Thyroid gland (tissue), 4 donors: Measurements from ENCODE around the gene TUBA3E.
"Not testable (repeated sequence)": the region's sequence is repeated elsewhere in the genome, so short reads cannot be mapped to it uniquely, and the experiment has no call there.

ENCODE experiments used
- POLR2A ChIP-seq, 2 donors: fragments of 450-650 bp; IDR thresholded peaks; one replicate each; pipeline ENCODE4 v1.6.1; 2017; ENCODE audit warnings: antibody characterized with exemption in 2 of 2, mild to moderate bottlenecking in 2 of 2, moderate library complexity in 1 of 2
- TF ChIP-seq, protein P1 (sequence below), 6 experiments: fragments of 200-600 bp in 3 of 6; fragments of 450-650 bp in 3 of 6; sonication (generic) in 3 of 6; IDR thresholded peaks; one replicate each; pipeline ENCODE4 v1.5.1; 2016 to 2019; ENCODE audit warnings: antibody characterized with exemption in 6 of 6, mild to moderate bottlenecking in 2 of 6, inconsistent platforms in 1 of 6, moderate library complexity in 1 of 6

DNA sequence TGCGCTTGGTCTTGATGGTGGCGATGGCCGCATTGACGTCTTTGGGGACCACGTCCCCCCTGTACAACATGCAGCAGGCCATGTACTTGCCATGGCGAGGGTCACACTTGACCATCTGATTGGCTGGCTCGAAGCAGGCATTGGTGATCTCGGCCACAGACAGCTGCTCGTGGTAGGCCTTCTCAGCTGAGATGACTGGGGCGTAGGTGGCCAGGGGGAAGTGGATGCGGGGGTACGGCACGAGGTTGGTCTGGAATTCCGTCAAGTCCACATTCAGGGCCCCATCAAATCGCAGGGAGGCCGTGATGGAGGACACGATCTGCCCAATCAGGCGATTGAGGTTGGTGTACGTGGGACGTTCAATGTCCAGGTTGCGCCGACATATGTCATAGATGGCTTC is 4.4 kb downstream of the TUBA3E start:
- TF ChIP-seq, protein P1, sequence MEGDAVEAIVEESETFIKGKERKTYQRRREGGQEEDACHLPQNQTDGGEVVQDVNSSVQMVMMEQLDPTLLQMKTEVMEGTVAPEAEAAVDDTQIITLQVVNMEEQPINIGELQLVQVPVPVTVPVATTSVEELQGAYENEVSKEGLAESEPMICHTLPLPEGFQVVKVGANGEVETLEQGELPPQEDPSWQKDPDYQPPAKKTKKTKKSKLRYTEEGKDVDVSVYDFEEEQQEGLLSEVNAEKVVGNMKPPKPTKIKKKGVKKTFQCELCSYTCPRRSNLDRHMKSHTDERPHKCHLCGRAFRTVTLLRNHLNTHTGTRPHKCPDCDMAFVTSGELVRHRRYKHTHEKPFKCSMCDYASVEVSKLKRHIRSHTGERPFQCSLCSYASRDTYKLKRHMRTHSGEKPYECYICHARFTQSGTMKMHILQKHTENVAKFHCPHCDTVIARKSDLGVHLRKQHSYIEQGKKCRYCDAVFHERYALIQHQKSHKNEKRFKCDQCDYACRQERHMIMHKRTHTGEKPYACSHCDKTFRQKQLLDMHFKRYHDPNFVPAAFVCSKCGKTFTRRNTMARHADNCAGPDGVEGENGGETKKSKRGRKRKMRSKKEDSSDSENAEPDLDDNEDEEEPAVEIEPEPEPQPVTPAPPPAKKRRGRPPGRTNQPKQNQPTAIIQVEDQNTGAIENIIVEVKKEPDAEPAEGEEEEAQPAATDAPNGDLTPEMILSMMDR (IDR thresholded peaks at IDR 0.05) = not testable (repeated sequence)
- not testable (repeated sequence) for TF ChIP-seq POLR2A (IDR thresholded peaks at IDR 0.05)
